Raji (cell line): ENCODE data around the gene DIO3.

ENCODE experiments used
- POLR2A ChIP-seq: IDR thresholded peaks from 2 replicates; pipeline ENCODE4 v1.6.1; 2011; ENCODE audit warnings: low read depth, low read length, control low read depth; ENCODE audit not compliant: insufficient read depth

DIO3 gene

DNA sequence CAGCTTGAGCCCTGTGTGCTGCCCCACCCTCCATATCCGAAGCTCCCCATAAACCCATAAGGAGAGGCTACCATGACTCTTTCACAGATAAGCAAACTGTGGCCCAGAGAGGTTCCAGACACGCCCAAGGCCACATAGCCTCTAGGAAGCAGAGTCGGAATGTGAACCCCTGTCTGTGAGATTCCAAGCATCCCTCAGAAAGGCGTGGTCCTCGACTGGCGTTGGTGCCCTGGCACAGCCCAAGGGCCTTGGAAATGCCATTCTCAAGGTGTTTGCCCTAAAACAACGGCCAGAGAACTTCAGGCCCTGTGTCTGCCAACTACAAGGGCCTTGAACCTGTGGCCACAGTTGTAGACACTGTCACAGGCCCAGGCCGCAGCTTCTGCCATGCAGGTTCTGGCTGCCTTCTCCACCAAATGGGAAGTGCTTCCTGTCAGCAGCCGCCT is 8.5 kb upstream of the DIO3 start:
- TF ChIP-seq POLR2A: no peak

DNA sequence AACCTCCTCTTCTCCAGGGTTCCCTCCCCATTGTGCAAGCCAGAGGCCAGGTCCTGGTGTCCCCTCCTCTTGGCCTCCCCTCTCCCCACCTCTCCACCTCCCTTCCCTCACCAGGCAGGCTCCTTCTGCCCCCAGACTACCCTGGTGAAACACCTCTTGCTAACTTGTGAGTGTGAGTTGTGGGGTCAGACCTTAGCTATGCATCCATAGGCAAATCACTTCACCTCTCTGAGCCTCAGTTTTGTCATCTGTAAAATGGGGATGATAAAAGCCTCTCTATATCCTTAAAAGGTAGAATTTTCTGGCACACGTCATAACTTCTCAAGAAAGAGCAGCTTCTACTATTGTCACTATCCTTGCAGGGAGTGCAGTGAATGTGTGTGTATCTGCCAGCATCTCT is 7.9 kb upstream of the DIO3 start:
- no peak for TF ChIP-seq POLR2A

DNA sequence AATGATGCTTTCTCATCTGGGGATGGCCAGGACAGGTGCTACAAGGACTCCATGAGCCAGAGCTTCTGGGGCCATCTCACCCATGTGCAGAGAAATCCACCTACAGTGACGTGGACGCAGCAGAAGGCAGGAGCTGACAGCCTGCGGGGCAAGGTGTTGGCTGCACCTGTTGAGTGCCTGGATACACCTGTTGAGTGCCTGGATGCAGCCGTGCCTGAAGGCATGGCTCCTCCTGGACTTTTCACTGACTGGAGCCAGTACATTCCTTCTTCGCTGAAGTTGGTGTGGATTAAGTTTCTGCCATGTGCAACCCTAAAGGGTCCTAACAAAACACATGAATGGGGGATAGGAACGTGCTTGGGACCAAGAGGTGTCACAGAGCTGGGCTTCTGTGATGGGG is 7.4 kb upstream of the DIO3 start:
- TF ChIP-seq POLR2A: no peak

DNA sequence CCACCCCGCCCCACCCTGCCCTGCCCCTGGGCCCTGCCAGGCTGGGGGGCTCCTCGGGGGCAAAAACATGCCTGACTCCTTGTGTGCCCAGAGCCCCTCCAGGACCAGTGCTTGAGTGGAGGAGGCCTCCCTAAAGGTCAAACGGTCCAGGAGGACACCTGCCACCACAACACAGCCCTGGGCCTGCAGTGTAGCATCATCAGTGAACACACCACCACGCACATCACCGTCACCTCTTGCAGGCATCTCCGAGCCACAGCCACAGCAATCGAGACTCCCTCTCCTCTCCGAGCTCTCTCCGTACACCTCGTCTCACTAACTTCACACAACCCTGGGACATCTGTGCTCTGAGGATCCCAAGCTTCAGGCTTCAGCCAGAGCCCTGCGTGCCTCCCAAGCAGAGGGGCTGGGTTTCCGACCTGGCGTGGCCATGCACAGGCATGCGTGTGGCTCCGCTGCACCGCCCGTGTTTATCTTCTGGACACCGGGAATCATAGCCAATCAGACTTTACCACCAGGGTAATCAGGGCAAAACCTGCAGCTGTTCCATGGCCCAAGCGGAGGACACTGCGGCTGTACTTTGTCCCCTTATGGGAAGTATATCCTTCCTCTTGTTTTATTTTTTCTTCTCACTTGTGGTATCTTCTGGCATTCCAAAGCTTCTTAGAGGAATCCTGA is 6.2 kb upstream of the DIO3 start:
- TF ChIP-seq POLR2A: no peak

DNA sequence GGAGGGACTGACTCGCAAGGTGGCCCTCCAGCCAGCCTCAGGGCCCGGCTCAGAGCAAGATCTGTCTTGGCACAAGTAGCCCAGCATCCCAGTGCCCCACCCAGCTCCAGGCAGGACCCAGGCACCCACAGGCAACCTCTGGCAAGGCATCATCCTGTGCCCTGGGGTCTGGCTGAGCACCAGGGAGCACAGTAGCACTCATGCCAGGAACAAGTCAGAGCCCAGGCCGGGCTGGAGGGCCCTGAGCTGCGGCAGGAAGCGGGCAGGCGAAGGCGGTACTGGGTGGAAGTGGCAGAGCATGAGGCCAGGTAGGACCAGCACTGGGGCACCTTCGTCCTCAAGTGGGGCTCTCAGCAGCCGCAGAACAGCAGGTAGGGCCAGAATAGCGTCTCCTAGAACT is 5.2 kb upstream of the DIO3 start:
- TF ChIP-seq POLR2A: no peak

DNA sequence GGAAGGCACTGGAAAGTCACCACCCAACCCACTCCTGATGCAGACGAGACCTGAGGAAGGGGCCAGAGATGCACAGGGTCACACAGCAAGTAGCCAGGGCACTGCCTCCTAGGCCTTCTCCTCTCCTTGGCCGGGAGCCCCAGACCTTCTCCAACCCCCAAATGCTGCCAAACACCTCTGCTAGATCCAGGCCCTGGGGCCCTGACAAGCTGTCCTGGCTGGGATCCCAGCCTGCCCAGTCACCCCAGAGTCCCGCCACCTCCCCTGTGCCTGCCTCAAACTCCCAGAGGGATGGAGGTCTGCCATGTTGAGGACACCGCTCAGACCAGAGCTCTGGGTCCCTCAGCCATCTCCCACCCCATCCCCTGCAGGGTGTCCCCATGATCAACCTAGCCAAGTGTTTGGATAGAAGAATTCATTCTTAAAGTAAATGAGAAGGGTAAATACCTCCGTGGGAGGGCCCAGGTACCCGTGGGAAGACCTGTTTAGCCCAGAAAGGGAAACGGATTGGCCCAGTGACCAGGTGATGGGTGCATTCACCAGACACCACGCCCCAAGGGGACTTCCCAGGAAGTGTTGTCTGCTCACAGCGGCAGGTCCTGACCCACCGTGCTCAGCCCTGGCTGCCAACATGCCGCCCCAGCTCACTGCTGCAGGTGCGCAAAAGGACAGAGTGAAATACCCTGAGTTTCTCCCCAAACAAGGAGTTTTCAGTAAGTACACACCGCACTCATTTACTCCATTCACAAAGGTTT is 4.6 kb upstream of the DIO3 start:
- no peak for TF ChIP-seq POLR2A

DNA sequence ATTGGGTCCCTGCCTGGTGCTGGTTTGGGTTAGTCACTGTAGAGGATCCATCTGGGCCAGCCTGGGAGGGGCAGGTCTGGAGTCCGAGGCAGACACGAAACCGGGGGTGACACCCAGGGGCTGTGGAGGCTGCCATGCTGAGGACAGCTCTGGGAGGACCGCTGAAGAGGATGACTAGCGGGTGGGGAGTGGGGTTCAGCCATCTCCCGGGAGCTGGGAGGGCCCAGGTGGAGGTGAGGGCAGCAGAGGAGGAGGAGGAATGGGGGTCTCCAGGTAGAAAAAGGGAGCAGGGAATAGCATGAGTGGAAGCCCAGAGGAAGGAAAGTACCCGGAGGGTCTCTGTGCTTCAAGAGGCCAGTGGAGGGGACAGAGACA is 4.0 kb upstream of the DIO3 start:
- TF ChIP-seq POLR2A: no peak

DNA sequence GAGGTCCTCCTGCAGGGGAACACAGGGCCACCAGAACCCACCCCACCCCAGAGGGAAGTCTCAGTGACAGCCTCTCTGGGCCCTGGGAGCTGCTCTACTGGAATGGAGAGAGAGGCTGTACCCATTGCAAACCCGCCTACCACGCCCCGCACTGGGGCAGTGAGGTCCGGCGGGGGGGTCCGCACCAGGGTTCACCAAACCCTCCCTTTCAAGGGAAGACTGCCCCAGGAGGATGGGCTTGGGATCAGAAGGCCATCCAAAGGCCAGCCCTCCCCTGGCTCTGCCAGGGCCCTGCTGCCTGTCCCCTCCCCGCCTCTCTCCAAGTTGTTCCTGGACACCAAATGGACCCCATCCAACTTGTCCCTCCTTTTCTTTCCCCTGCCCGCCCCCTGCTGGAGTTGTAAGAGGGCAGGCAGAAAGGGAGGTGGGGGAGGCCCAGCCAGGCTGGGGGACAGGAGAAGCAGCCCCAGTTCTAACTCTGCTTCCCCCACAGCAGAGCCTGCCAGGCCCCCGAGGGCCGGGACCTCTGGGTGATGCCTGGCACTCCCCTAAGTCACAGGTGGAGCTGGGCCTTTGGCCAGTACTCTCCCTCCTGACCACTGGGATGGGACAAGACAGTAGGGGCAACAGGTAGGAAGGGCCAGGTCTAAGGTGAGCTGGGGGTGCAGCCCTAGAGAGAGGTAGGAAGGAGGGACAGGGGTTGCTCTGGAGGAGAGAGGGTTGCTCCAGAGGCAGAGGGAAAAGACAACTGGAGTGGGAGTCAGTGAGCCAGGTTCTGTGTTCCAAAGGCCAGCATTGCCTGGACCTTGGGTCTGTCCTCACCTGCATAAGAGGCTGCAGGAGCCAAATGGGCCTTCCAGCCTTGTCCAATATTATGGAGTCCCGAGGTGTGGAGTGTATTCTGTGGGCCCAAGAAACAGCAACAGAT is 3.2 kb upstream of the DIO3 start:
- no peak for TF ChIP-seq POLR2A

DNA sequence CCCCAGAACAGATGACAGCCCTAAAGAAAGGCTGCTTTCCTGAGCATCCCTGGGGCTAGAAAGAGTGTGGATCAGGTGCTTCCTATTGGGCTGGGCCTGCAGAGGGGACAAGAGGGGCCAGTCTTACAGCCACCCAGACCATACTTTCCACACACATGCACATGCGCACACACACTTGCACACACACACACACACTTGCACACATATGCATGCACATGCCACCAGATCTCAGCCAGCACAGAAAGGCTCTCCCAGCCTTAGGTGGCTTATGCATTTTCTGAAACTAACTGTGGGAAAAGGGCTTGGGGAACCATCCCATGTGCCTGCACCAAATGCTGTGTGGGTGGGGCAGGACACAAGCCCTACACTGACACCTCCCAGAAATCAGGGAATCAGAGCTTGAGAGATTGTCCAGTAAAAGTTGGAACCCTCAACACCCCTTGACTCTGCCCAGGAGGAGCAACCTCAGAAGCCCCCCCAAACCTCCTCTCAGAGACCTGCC is 2.5 kb upstream of the DIO3 start:
- TF ChIP-seq POLR2A: no peak

DNA sequence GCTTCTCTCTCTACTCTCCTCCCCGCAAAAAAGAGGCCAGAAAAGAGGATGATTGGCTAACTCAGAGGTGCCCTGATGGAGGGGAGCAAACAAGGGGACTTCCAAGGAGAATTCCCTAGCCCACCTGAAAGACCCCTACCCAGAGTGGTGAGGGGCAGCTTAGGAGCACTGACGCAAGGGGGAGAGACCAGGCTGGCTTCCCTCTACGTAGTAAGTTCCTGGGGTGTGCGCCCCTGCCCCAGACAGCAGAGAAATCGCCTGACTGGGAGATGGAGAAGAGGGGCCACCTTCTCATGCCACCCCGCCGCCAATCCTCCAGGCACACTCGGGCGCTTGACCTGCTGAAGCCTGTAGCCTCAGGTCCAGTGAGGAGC is 2.1 kb upstream of the DIO3 start:
- no peak for TF ChIP-seq POLR2A

DNA sequence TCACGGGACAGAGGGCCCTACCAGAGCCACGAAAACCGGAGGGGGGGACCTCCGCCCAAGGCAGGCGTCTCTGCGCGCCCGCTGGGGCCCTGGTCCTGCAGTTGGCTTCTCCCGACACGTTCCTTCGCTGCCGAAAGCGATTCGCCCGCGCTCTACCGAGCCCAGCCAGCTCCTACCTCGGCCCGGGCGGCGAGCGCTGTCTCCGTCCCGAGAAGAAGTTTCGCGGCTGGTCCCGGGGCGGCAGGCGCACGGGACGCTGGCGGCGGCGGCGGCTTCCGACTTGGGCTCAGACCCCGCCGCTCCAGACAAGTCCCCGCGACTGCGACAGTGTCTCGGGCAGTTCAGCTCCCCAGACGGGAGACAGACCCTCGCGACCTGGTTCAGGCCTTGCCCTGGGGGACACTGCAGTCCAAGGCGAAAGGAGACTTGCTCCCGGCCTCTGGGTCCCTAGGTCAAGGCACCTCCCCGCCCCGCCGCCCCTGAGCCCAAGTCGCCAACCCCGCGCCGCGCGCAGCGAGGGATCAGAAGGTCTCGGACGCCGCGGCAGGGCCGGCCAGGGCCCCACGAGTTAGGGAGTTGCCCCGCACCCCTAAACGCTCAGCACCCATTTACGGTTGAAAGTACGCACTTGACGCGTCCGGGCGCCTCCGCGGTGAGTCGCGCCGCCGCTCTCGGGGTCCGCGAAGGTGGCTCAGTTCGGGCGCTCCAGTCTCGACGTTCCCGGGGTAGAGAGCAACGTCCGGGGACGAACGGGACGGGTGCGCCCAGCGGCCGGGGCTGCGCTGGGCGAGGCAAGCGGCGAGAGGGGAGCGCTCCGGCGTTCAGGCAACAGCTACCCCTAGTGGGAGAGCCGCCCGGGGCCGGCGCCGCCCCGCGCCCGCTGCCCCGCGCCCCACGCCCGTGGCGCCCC is 1.4 kb upstream of the DIO3 start:
- no peak for TF ChIP-seq POLR2A

DNA sequence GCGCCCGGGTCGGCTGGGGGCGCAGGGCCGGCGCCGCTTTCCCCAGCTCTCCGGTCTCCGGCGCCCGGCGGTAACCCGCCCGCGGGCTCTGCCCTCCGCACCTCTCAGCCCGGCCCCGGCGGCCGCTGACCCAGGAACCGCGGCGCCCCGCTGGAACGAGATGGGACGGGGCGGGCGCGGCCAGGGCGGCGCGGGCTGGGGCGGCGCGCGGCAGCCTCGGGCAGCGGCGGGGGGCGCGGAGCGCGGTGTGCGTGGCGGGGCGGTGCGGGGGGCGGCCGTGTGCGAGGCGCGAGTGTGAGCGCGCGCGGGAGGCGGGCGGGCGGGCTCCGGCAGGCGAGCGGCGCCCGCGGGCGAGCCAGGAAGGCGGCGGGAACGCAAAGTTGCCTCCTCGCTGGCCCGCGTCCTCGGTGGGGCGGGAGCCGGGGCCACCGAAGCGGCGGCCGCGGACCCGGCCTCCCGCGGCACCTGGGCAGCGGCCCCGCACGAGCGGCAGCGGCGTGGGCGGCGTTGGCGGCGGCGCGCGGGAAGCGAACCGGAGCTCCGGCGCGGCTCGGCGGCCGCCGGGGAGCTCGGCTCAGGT is 671 bp upstream of the DIO3 start:
- no peak for TF ChIP-seq POLR2A

DNA sequence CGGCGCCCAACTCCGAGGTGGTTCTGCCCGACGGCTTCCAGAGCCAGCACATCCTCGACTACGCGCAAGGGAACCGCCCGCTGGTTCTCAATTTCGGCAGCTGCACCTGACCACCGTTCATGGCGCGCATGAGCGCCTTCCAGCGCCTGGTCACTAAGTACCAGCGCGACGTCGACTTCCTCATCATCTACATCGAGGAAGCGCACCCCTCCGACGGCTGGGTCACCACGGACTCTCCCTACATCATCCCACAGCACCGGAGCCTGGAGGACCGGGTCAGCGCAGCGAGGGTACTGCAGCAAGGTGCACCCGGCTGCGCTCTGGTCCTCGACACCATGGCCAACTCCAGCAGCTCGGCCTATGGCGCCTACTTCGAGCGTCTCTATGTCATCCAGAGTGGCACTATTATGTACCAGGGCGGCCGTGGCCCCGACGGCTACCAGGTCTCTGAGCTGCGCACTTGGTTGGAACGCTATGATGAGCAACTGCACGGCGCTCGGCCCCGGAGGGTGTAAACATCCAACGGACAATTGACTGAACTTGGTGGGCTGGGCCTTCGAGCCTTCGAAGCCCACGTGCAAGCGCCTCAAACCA is 699 bp downstream of the DIO3 start:
- TF ChIP-seq POLR2A: no peak
